Mesendoderm (in vitro differentiated cells): ENCODE results near the gene ADARB2.

ENCODE experiments used
- DNase-seq: peaks from one replicate; pipeline ENCODE4 v3.0.0; 2013
- H2AK5ac ChIP-seq: 2 replicates; pipeline ENCODE4 v1.6.1; 2013; ENCODE audit warnings: low read length, inconsistent platforms
- H2BK120ac ChIP-seq: 2 replicates; pipeline ENCODE4 v1.6.1; 2013; ENCODE audit warnings: low read depth, mild to moderate bottlenecking, low read length, moderate library complexity, mixed read lengths
- H2BK15ac ChIP-seq: replicated peaks from 2 replicates; pipeline ENCODE4 v1.6.1; 2013; ENCODE audit warnings: low read depth, mild to moderate bottlenecking, moderate library complexity
- H2BK5ac ChIP-seq: 2 replicates; pipeline ENCODE4 v1.6.1; 2013; ENCODE audit warnings: low read length, inconsistent platforms
- H3K18ac ChIP-seq: 2 replicates; pipeline ENCODE4 v1.6.1; 2013; ENCODE audit warnings: mild to moderate bottlenecking, low read length, mixed read lengths
- H3K23ac ChIP-seq: one replicate; pipeline ENCODE4 v1.6.1; 2013; ENCODE audit warnings: low read length
- H3K27ac ChIP-seq: 2 replicates; pipeline ENCODE4 v1.5.1; 2013; ENCODE audit warnings: low read depth, mild to moderate bottlenecking, inconsistent platforms, low read length, moderate library complexity
- H3K27me3 ChIP-seq: 2 replicates; pipeline ENCODE4 v1.6.1; 2013; ENCODE audit warnings: low read length, control low read depth, mild to moderate bottlenecking, inconsistent platforms; ENCODE audit not compliant: insufficient read depth, poor library complexity
- H3K36me3 ChIP-seq: 2 replicates; pipeline ENCODE4 v1.6.1; 2013; ENCODE audit warnings: low read length, inconsistent platforms; ENCODE audit not compliant: control insufficient read depth, insufficient read depth
- H3K4ac ChIP-seq: one replicate; pipeline ENCODE4 v1.6.1; 2013; ENCODE audit warnings: low read depth, mild to moderate bottlenecking, low read length, moderate library complexity
- H3K4me1 ChIP-seq: 2 replicates; pipeline ENCODE4 v1.6.1; 2013; ENCODE audit warnings: low read depth, low read length, inconsistent platforms; ENCODE audit not compliant: control insufficient read depth
- H3K4me2 ChIP-seq: 2 replicates; pipeline ENCODE4 v1.6.1; 2013; ENCODE audit warnings: low read length
- H3K4me3 ChIP-seq: 2 replicates; pipeline ENCODE4 v1.5.1; 2013; ENCODE audit warnings: mild to moderate bottlenecking, low read length
- H3K56ac ChIP-seq: one replicate; pipeline ENCODE4 v1.6.1; 2013; ENCODE audit warnings: low read length
- H3K79me1 ChIP-seq: 2 replicates; pipeline ENCODE4 v1.6.1; 2013; ENCODE audit warnings: low read length, inconsistent platforms
- H3K79me2 ChIP-seq: 2 replicates; pipeline ENCODE4 v1.6.1; 2013; ENCODE audit warnings: mild to moderate bottlenecking, low read length; ENCODE audit not compliant: control insufficient read depth, insufficient read depth
- H3K9ac ChIP-seq: 2 replicates; pipeline ENCODE4 v1.6.1; 2013; ENCODE audit warnings: low read length, inconsistent platforms
- H4K5ac ChIP-seq: one replicate; pipeline ENCODE4 v1.6.1; 2013; ENCODE audit warnings: low read length
- H4K8ac ChIP-seq: one replicate; pipeline ENCODE4 v1.6.1; 2013; ENCODE audit warnings: low read depth, mild to moderate bottlenecking, control low read depth, low read length, moderate library complexity
- WGBS: extraction: QIAGEN DNeasy Blood & Tissue Kit; methylation state at CpG from one replicate; pipeline ENCODE4 v1.1.7; 2013; ENCODE audit warnings: low lambda C conversion rate, missing lambda C conversion rate; ENCODE audit not compliant: insufficient coverage; ENCODE audit errors: extremely low coverage; 5-methylcytosine and 5-hydroxymethylcytosine counted together

Gene ADARB2

GRCh38 chr10:1551636-1552338 is 185.5 kb downstream of the ADARB2 start:
- no peak for DNase-seq
- H3K4ac ChIP-seq = no peak overlapping the region

GRCh38 chr10:1550616-1551015 is 186.7 kb downstream of the ADARB2 start:
- Histone ChIP-seq H3K79me1 (no peaks in the 10 kb centered on the region), H3K56ac (no peak overlapping the region), H4K5ac (no peak overlapping the region), H3K9ac (no peak overlapping the region), H3K4ac (no peak overlapping the region), H3K27me3 (no peaks in the 10 kb centered on the region), H2AK5ac (no peak overlapping the region), H3K4me1 (no peaks in the 10 kb centered on the region), H3K18ac (no peak overlapping the region), H3K4me3 (no peak overlapping the region), H2BK15ac (no peak overlapping the region), H2BK120ac (no peak overlapping the region), H3K27ac (no peak overlapping the region), H2BK5ac (no peak overlapping the region), H3K36me3 (no peaks in the 10 kb centered on the region), H3K4me2 (no peak overlapping the region), H3K79me2 (no peaks in the 10 kb centered on the region), H4K8ac (no peak overlapping the region), H3K23ac (no peak overlapping the region)
- WGBS = no CpG with 5 or more reads among the region's 15 CpGs
- DNase-seq = no peak

More at GRCh38 chr10:1551636-1552338, 185.5 kb downstream of the ADARB2 start:
- Histone ChIP-seq H3K4me3 (no peak overlapping the region), H3K18ac (no peak overlapping the region), H3K79me1 (no peaks in the 10 kb centered on the region), H3K27me3 (no peaks in the 10 kb centered on the region), H3K27ac (no peak overlapping the region), H3K23ac (no peak overlapping the region), H3K56ac (no peak overlapping the region), H3K36me3 (no peaks in the 10 kb centered on the region), H2AK5ac (no peak overlapping the region), H3K9ac (no peak overlapping the region), H3K79me2 (no peaks in the 10 kb centered on the region), H4K5ac (no peak overlapping the region), H2BK5ac (no peak overlapping the region), H2BK120ac (no peak overlapping the region), H4K8ac (no peak overlapping the region), H2BK15ac (no peak overlapping the region), H3K4me2 (no peak overlapping the region), H3K4me1 (no peaks in the 10 kb centered on the region)
- no CpG with 5 or more reads among the region's 18 CpGs for WGBS

GRCh38 chr10:1550291-1550595 is 187.1 kb downstream of the ADARB2 start:
- Histone ChIP-seq H4K5ac (no peak overlapping the region), H3K18ac (no peak overlapping the region), H3K4me2 (no peak overlapping the region), H3K4me3 (no peak overlapping the region), H2BK15ac (no peak overlapping the region), H3K23ac (no peak overlapping the region), H4K8ac (no peak overlapping the region), H2BK120ac (no peak overlapping the region), H3K56ac (no peak overlapping the region), H3K27ac (no peak overlapping the region), H2AK5ac (no peak overlapping the region), H3K9ac (no peak overlapping the region), H3K4ac (no peak overlapping the region), H2BK5ac (no peak overlapping the region), H3K27me3 (no peaks in the 10 kb centered on the region), H3K36me3 (no peaks in the 10 kb centered on the region), H3K4me1 (no peaks in the 10 kb centered on the region), H3K79me2 (no peaks in the 10 kb centered on the region), H3K79me1 (no peaks in the 10 kb centered on the region)
- no peak for DNase-seq
- WGBS = no CpG with 5 or more reads among the region's 7 CpGs

- Histone ChIP-seq H3K27ac (no peak overlapping the region), H3K36me3 (no peaks in the 10 kb centered on the region)
Measured at GRCh38 chr10:1549591-1550290, 187.6 kb downstream of the ADARB2 start.

GRCh38 chr10:1548596-1548995 is 188.7 kb downstream of the ADARB2 start:
- no peak overlapping the region for H2BK120ac ChIP-seq
- H2BK5ac ChIP-seq = no peak overlapping the region
- H3K4me2 ChIP-seq = no peak overlapping the region
- no peak overlapping the region for H4K8ac ChIP-seq
- H3K27me3 ChIP-seq = no peaks in the 10 kb centered on the region
- H3K23ac ChIP-seq = no peak overlapping the region
- H3K36me3 ChIP-seq = no peaks in the 10 kb centered on the region
- no peak overlapping the region for H4K5ac ChIP-seq
- no peak overlapping the region for H3K4ac ChIP-seq
- H3K4me1 ChIP-seq = no peaks in the 10 kb centered on the region
- no peak overlapping the region for H3K56ac ChIP-seq
- H2BK15ac ChIP-seq = no peak overlapping the region
- H3K4me3 ChIP-seq = no peak overlapping the region
- no peaks in the 10 kb centered on the region for H3K79me1 ChIP-seq
- H3K9ac ChIP-seq = no peak overlapping the region
- no peak overlapping the region for H3K18ac ChIP-seq
- no peak for DNase-seq
- WGBS = no CpG with 5 or more reads among the region's 7 CpGs
- no peaks in the 10 kb centered on the region for H3K79me2 ChIP-seq
- H2AK5ac ChIP-seq = no peak overlapping the region
- H3K27ac ChIP-seq = no peak overlapping the region

More at GRCh38 chr10:1549591-1550290, 187.6 kb downstream of the ADARB2 start:
- Histone ChIP-seq H3K56ac (no peak overlapping the region), H2BK15ac (no peak overlapping the region), H3K27me3 (no peaks in the 10 kb centered on the region), H2BK120ac (no peak overlapping the region), H3K9ac (no peak overlapping the region), H3K4me2 (no peak overlapping the region), H3K4me3 (no peak overlapping the region), H3K23ac (no peak overlapping the region), H3K4ac (no peak overlapping the region), H4K5ac (no peak overlapping the region), H3K79me2 (no peaks in the 10 kb centered on the region), H2BK5ac (no peak overlapping the region), H3K18ac (no peak overlapping the region), H3K4me1 (no peaks in the 10 kb centered on the region), H2AK5ac (no peak overlapping the region), H4K8ac (no peak overlapping the region), H3K79me1 (no peaks in the 10 kb centered on the region)
- DNase-seq = no peak
- WGBS = no CpG with 5 or more reads among the region's 17 CpGs
